Sigmoid colon (tissue), 4 donors: Measurements from ENCODE around the gene MBP.

Experiments
- POLR2A ChIP-seq, 2 donors: fragments of 450-650 bp; IDR thresholded peaks; one replicate each; pipeline ENCODE4 v1.6.1; 2016; ENCODE audit warnings: antibody characterized with exemption in 2 of 2, mild to moderate bottlenecking in 2 of 2, moderate library complexity in 2 of 2
- POLR2AphosphoS5 ChIP-seq, 4 donors: sonication (generic); formaldehyde crosslinking; IDR thresholded peaks; one replicate each; pipeline ENCODE4 v1.6.1; 2017; ENCODE audit warnings: antibody characterized with exemption in 4 of 4

GRCh38 chr18:77111951-77112746 lies 20.4 kb downstream of the MBP start:
- TF ChIP-seq POLR2AphosphoS5 (IDR thresholded peaks at IDR 0.05) (peak in 1 of 4 donors; percentile 28), POLR2A (IDR thresholded peaks at IDR 0.05) (no peak)
